Keratinocyte (primary cell): Measurements from ENCODE around the gene CGNL1. TPM values are rescaled to one million over a fixed set of nuclear protein-coding genes. Genes with fewer than 3 reads are reported as not detected.

Source experiments
- DNase-seq: peaks from one replicate; pipeline ENCODE4 v3.0.0-alpha.2; 2011; ENCODE audit warnings: low read depth, missing footprints, low spot score
- FAIRE-seq: peaks from 2 replicates; lab custom pipeline; 2011; peaks lifted over from hg19 to GRCh38; lab: Jason Lieb, UNC
- H2AFZ ChIP-seq: 2 replicates; pipeline ENCODE4 v1.6.0; 2012; ENCODE audit warnings: low read length, control low read depth, inconsistent platforms; ENCODE audit not compliant: control insufficient read depth
- H3K27ac ChIP-seq: 2 replicates; pipeline ENCODE4 v1.5.1; 2011; ENCODE audit warnings: low read length; ENCODE audit not compliant: control insufficient read depth, insufficient read depth
- H3K27me3 ChIP-seq: 3 replicates; pipeline ENCODE4 v1.6.0; 2011; ENCODE audit warnings: low read length; ENCODE audit not compliant: control insufficient read depth, insufficient read depth; ENCODE audit errors: extremely low read depth
- H3K36me3 ChIP-seq, 2 experiments: 2 replicates in 1 of 2; 3 replicates in 1 of 2; pipeline ENCODE4 v1.5.1; 2011; ENCODE audit warnings: low read length in 2 of 2, mild to moderate bottlenecking in 1 of 2; ENCODE audit not compliant: control insufficient read depth in 2 of 2, insufficient read depth in 2 of 2; ENCODE audit errors: extremely low read depth in 1 of 2
- H3K4me1 ChIP-seq: 3 replicates; pipeline ENCODE4 v1.5.1; 2011; ENCODE audit warnings: low read length; ENCODE audit not compliant: control insufficient read depth, insufficient read depth; ENCODE audit errors: extremely low read depth
- H3K4me2 ChIP-seq: 3 replicates; pipeline ENCODE4 v1.6.0; 2011; ENCODE audit warnings: low read depth, low read length; ENCODE audit not compliant: control insufficient read depth, insufficient read depth; ENCODE audit errors: extremely low read depth
- H3K4me3 ChIP-seq, 3 experiments: fragments of 200-600 bp in 1 of 3; sonication (generic) in 1 of 3; 2 replicates in 2 of 3; 3 replicates in 1 of 3; pipeline ENCODE4 v1.5.1; 2011 to 2016; ENCODE audit warnings: low read length in 3 of 3, mild to moderate bottlenecking in 3 of 3, control low read depth in 2 of 3, inconsistent platforms in 1 of 3, low read depth in 1 of 3, mixed read lengths in 1 of 3, mixed run types in 1 of 3, moderate library complexity in 1 of 3; ENCODE audit not compliant: control insufficient read depth in 2 of 3, insufficient read depth in 2 of 3; ENCODE audit errors: extremely low read depth in 1 of 3
- H3K79me2 ChIP-seq: 2 replicates; pipeline ENCODE4 v1.6.0; 2012; ENCODE audit warnings: low read length; ENCODE audit not compliant: control insufficient read depth, insufficient read depth
- H3K9ac ChIP-seq: 3 replicates; pipeline ENCODE4 v1.6.0; 2011; ENCODE audit warnings: low read length; ENCODE audit not compliant: control insufficient read depth, insufficient read depth; ENCODE audit errors: extremely low read depth
- H3K9me1 ChIP-seq: 3 replicates; pipeline ENCODE4 v1.6.0; 2011; ENCODE audit warnings: low read length; ENCODE audit not compliant: control insufficient read depth, insufficient read depth; ENCODE audit errors: extremely low read depth
- H3K9me3 ChIP-seq: 2 replicates; pipeline ENCODE4 v1.5.1; 2012; ENCODE audit warnings: low read depth, low read length; ENCODE audit not compliant: control insufficient read depth
- H4K20me1 ChIP-seq: 3 replicates; pipeline ENCODE4 v1.6.0; 2011; ENCODE audit warnings: low read length; ENCODE audit not compliant: control insufficient read depth, insufficient read depth; ENCODE audit errors: extremely low read depth
- EZH2 ChIP-seq: IDR thresholded peaks from one replicate; pipeline ENCODE4 v1.6.1; 2012; ENCODE audit warnings: inconsistent platforms, mild to moderate bottlenecking, low read length, moderate library complexity
- dilution Hi-C: fragments of 300-500 bp; cut with MboI; formaldehyde crosslinking; loops from one replicate; pipeline ENCODE4 v1.7.0; 2020; ENCODE audit warnings: low sequenced_read_pairs; ENCODE audit not compliant: extremely low pct_ligation_motif_present
- polyA plus RNA-seq, 5 experiments: library from polyadenylated mRNA; depleted of rRNA in 3 of 5; stranded (reverse) in 3 of 5; stranded (forward) in 1 of 5; unstranded in 1 of 5; fragments of >200 nt; gene quantifications; 1 replicate in 1 of 5; 2 replicates in 3 of 5; 3 replicates in 1 of 5; pipeline versions ENCODE4 v1.2.1 to v1.2.3, GENCODE V29; 2011 to 2012; ENCODE audit warnings: missing spikeins in 2 of 5, low read depth in 1 of 5, low replicate concordance in 1 of 5
- TF ChIP-seq, protein P1 (sequence below), 3 experiments: IDR thresholded peaks in 1 of 3; conservative IDR thresholded peaks in 1 of 3; optimal IDR thresholded peaks in 1 of 3; 2 replicates in 2 of 3; 3 replicates in 1 of 3; pipeline versions ENCODE3 to v1.5.1; 2011; ENCODE audit warnings: low read length in 3 of 3, mild to moderate bottlenecking in 3 of 3, moderate library complexity in 2 of 3, control low read depth in 1 of 3, inconsistent platforms in 1 of 3; ENCODE audit not compliant: insufficient read depth in 2 of 3; ENCODE audit errors: extremely low read depth in 1 of 3

CGNL1 gene
- polyA plus RNA-seq, 1 donor (not counting 4 experiments of a cell fraction or from before 2014, with no cell fraction given) = 0.05 TPM

DNA sequence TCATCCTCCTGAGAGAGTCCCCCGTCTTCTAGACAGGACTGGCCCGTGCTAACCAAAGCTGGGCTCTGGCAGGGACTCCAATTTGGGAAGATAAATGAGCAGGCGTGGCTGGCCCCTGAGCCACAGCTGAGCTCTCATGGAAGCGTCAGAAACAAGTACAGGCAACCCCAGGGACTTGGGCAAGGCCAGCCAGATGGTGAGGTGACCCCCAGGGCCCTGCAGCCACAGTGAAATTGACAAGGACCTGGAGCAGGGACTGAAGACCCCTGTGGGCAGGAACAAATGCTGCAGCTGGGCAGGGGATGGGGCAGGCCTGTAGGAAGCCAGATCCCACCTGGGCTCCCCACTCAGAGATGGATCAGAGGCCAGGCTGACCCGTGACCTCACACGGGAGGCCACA lies 32.8 kb upstream of the CGNL1 start:
- Histone ChIP-seq H3K27me3 (no peaks in the 10 kb centered on the region), H3K9me1 (no peaks in the 10 kb centered on the region), H3K79me2 (no peaks in the 10 kb centered on the region), H3K9me3 (no peaks in the 10 kb centered on the region), H3K4me3 (no peak overlapping the region), H4K20me1 (no peaks in the 10 kb centered on the region), H2AFZ (no peak overlapping the region), H3K4me2 (no peak overlapping the region), H3K36me3 (no peaks in the 10 kb centered on the region), H3K4me1 (no peaks in the 10 kb centered on the region), H3K9ac (no peak overlapping the region), H3K27ac (no peak overlapping the region)
- DNase-seq (no peak), FAIRE-seq (no peak)
- TF ChIP-seq, protein P1, sequence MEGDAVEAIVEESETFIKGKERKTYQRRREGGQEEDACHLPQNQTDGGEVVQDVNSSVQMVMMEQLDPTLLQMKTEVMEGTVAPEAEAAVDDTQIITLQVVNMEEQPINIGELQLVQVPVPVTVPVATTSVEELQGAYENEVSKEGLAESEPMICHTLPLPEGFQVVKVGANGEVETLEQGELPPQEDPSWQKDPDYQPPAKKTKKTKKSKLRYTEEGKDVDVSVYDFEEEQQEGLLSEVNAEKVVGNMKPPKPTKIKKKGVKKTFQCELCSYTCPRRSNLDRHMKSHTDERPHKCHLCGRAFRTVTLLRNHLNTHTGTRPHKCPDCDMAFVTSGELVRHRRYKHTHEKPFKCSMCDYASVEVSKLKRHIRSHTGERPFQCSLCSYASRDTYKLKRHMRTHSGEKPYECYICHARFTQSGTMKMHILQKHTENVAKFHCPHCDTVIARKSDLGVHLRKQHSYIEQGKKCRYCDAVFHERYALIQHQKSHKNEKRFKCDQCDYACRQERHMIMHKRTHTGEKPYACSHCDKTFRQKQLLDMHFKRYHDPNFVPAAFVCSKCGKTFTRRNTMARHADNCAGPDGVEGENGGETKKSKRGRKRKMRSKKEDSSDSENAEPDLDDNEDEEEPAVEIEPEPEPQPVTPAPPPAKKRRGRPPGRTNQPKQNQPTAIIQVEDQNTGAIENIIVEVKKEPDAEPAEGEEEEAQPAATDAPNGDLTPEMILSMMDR (optimal IDR thresholded peaks at IDR 0.05 in 1 of 3, IDR thresholded peaks at IDR 0.05 in 1 of 3, conservative IDR thresholded peaks at IDR 0.05 in 1 of 3; ENCODE audit: extremely low read depth in 1 of 3, insufficient read depth in 2 of 3, low read length in 3 of 3) = no peak
- no peak for TF ChIP-seq EZH2
- dilution Hi-C loops = loop anchor here (25.0 kb wide), 1 partner anchor 194 kb away; no protein-coding TSS in a partner anchor

- H3K9me1 ChIP-seq = no peaks in the 10 kb centered on the region
- no peak for TF ChIP-seq EZH2
- TF ChIP-seq, protein P1 (optimal IDR thresholded peaks at IDR 0.05 in 1 of 3, IDR thresholded peaks at IDR 0.05 in 1 of 3, conservative IDR thresholded peaks at IDR 0.05 in 1 of 3; ENCODE audit: extremely low read depth in 1 of 3, insufficient read depth in 2 of 3, low read length in 3 of 3) = no peak
- no peak overlapping the region for H3K4me2 ChIP-seq
- H3K79me2 ChIP-seq = no peaks in the 10 kb centered on the region
- no peaks in the 10 kb centered on the region for H3K4me1 ChIP-seq
- H2AFZ ChIP-seq = no peak overlapping the region
- H3K36me3 ChIP-seq = no peaks in the 10 kb centered on the region
- no peaks in the 10 kb centered on the region for H4K20me1 ChIP-seq
- H3K27me3 ChIP-seq = no peaks in the 10 kb centered on the region
- H3K9ac ChIP-seq = no peak overlapping the region
- DNase-seq = no peak
- H3K9me3 ChIP-seq = no peaks in the 10 kb centered on the region
- no peak for FAIRE-seq
- dilution Hi-C loops = loop anchor here (25.0 kb wide), 1 partner anchor 193 kb away; no protein-coding TSS in a partner anchor
- no peak overlapping the region for H3K4me3 ChIP-seq
- no peak overlapping the region for H3K27ac ChIP-seq
Observed at GRCh38 chr15:57344282-57344681, 32.0 kb upstream of the CGNL1 start.
